CD14-positive monocyte (primary cell): ENCODE results near the gene GRID2. TPM values are rescaled to one million over a fixed set of nuclear protein-coding genes. Genes with fewer than 3 reads are reported as not detected.

Experiments
- DNase-seq, 3 donors: peaks; one replicate each; pipeline ENCODE4 v3.0.0-alpha.2; 2011 to 2022
- H2AFZ ChIP-seq: 2 replicates; pipeline ENCODE4 v1.6.0; 2012; ENCODE audit warnings: mild to moderate bottlenecking, low read depth, low read length, inconsistent platforms; ENCODE audit not compliant: insufficient read depth, poor library complexity, severe bottlenecking
- H3K27ac ChIP-seq, 2 donors: 1 replicate in 1 of 2; 2 replicates in 1 of 2; pipeline ENCODE4 v1.5.1; 2012 to 2013; ENCODE audit warnings: low read length in 2 of 2, control low read depth in 1 of 2, inconsistent platforms in 1 of 2, low read depth in 1 of 2, mild to moderate bottlenecking in 1 of 2
- H3K27me3 ChIP-seq, 2 donors: one replicate each; pipeline versions ENCODE4 v1.6.0 to v1.6.1; 2011 to 2013; ENCODE audit warnings: low read length in 2 of 2; ENCODE audit not compliant: control insufficient read depth in 2 of 2, insufficient read depth in 2 of 2
- H3K36me3 ChIP-seq, 2 donors: replicated peaks in 1 of 2; 1 replicate in 1 of 2; 2 replicates in 1 of 2; pipeline versions ENCODE4 v1.5.1 to v1.6.1; 2012 to 2013; ENCODE audit warnings: low read length in 2 of 2, control low read depth in 1 of 2, inconsistent platforms in 1 of 2, mild to moderate bottlenecking in 1 of 2; ENCODE audit not compliant: insufficient read depth in 2 of 2, control insufficient read depth in 1 of 2
- H3K4me1 ChIP-seq, 2 donors: 1 replicate in 1 of 2; 2 replicates in 1 of 2; pipeline versions ENCODE4 v1.5.1 to v1.6.1; 2012 to 2013; ENCODE audit warnings: low read length in 2 of 2, control low read depth in 1 of 2, inconsistent platforms in 1 of 2, mild to moderate bottlenecking in 1 of 2, moderate library complexity in 1 of 2; ENCODE audit not compliant: insufficient read depth in 2 of 2, control insufficient read depth in 1 of 2
- H3K4me2 ChIP-seq: replicated peaks from 2 replicates; pipeline ENCODE3; 2012; ENCODE audit warnings: low read length, moderate library complexity, mild to moderate bottlenecking; ENCODE audit not compliant: poor library complexity, severe bottlenecking; ENCODE audit errors: extremely low read depth
- H3K4me3 ChIP-seq, 3 experiments: fragments of 200-600 bp in 1 of 3; sonication (generic) in 1 of 3; replicated peaks in 1 of 3; 1 replicate in 2 of 3; 2 replicates in 1 of 3; pipeline ENCODE4 v1.5.1; 2011 to 2013; ENCODE audit warnings: low read length in 3 of 3, mild to moderate bottlenecking in 3 of 3, control low read depth in 2 of 3, low read depth in 2 of 3, inconsistent platforms in 1 of 3, moderate library complexity in 1 of 3
- H3K79me2 ChIP-seq: 2 replicates; pipeline ENCODE4 v1.6.0; 2012; ENCODE audit warnings: mild to moderate bottlenecking, control low read depth, inconsistent platforms, low read length, moderate library complexity; ENCODE audit not compliant: insufficient read depth
- H3K9ac ChIP-seq: 2 replicates; pipeline ENCODE4 v1.6.0; 2017; ENCODE audit warnings: low read length, mild to moderate bottlenecking; ENCODE audit not compliant: insufficient read depth, poor library complexity, severe bottlenecking
- H3K9me3 ChIP-seq, 2 donors: replicated peaks in 1 of 2; 1 replicate in 1 of 2; 2 replicates in 1 of 2; pipeline versions ENCODE4 v1.5.1 to v1.6.1; 2012 to 2013; ENCODE audit warnings: low read length in 2 of 2, control low read depth in 1 of 2; ENCODE audit not compliant: control insufficient read depth in 1 of 2, insufficient read depth in 1 of 2
- H4K20me1 ChIP-seq: 2 replicates; pipeline ENCODE4 v1.6.0; 2012; ENCODE audit warnings: mild to moderate bottlenecking, low read length, control low read depth, moderate library complexity; ENCODE audit not compliant: insufficient read depth
- H3K27ac Mint-ChIP-seq, 7 donors: one replicate each; pipeline ENCODE4 v1.8.0; 2020; ENCODE audit warnings: mild to moderate bottlenecking in 7 of 7, mixed read lengths in 7 of 7, moderate library complexity in 6 of 7, inconsistent platforms in 2 of 7
- H3K27me3 Mint-ChIP-seq, 3 donors: one replicate each; pipeline ENCODE4 v1.8.0; 2021 to 2022; ENCODE audit warnings: low read depth in 3 of 3, mild to moderate bottlenecking in 3 of 3, mixed read lengths in 3 of 3, moderate library complexity in 3 of 3, inconsistent platforms in 1 of 3
- H3K36me3 Mint-ChIP-seq, 2 donors: one replicate each; pipeline ENCODE4 v1.8.0; 2020; ENCODE audit warnings: mixed read lengths in 2 of 2, inconsistent platforms in 1 of 2, mild to moderate bottlenecking in 1 of 2
- H3K4me1 Mint-ChIP-seq: one replicate; pipeline ENCODE4 v1.8.0; 2020; ENCODE audit warnings: mild to moderate bottlenecking, mixed read lengths
- H3K4me3 Mint-ChIP-seq, 2 donors: one replicate each; pipeline ENCODE4 v1.8.0; 2020; ENCODE audit warnings: mild to moderate bottlenecking in 2 of 2, mixed read lengths in 2 of 2, moderate library complexity in 1 of 2
- H3K9me3 Mint-ChIP-seq, 7 donors: one replicate each; pipeline ENCODE4 v1.8.0; 2020 to 2022; ENCODE audit warnings: mixed read lengths in 7 of 7, mild to moderate bottlenecking in 6 of 7, moderate library complexity in 6 of 7, inconsistent platforms in 2 of 7
- CTCF ChIP-seq: fragments of 200-600 bp; IDR thresholded peaks from one replicate; pipeline ENCODE4 v1.8.0; 2022; ENCODE audit warnings: antibody characterized with exemption, mild to moderate bottlenecking
- WGBS: methylation state at CpG from one replicate; pipeline ENCODE4 v1.1.5; 2013; ENCODE audit warnings: missing lambda C conversion rate; ENCODE audit not compliant: insufficient coverage; 5-methylcytosine and 5-hydroxymethylcytosine counted together
- intact Hi-C, 2 donors: fragments of 100-400 bp; cut with micrococcal nuclease; formaldehyde crosslinking; loops; one replicate each; pipeline versions ENCODE4 v1.15.0 to v1.15.1; 2023
- polyA plus RNA-seq, 3 donors: library from polyadenylated mRNA; depleted of rRNA in 1 of 3; unstranded in 2 of 3; stranded (reverse) in 1 of 3; fragments of 300-500 nt in 2 of 3; fragments of >200 nt in 1 of 3; fragmentation: Illumina TruSeq in 2 of 3; gene quantifications; 1 replicate in 2 of 3; 2 replicates in 1 of 3; pipeline ENCODE4 v1.2.3, GENCODE V29; 2012 to 2021

GRID2 gene
- polyA plus RNA-seq, 3 donors = not detected

DNA sequence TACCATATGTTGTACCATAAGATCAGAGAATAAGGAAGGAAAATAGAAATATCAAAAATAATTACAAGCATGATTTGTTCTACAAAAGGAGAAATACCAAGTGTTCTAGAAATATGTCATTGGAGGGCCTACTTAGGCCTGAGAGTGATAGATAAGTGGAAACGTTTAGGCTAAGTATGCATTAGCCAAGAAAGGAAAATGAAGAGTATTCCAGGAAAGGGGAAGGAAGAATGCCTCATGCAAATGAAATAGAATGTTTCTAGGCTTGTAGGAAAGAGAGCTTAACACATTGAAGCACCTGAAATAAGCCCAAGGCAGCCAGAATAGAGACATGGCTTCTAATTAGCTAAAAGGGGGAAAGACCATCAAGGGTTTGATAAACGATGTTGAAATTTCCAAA is 929.1 kb downstream of the GRID2 start:
- Histone ChIP-seq H3K9me3 (no peaks in the 10 kb centered on the region), H4K20me1 (no peaks in the 10 kb centered on the region), H3K27ac (no peak overlapping the region), H3K36me3 (no peaks in the 10 kb centered on the region), H3K79me2 (no peaks in the 10 kb centered on the region), H3K4me3 (no peak overlapping the region), H3K4me1 (no peaks in the 10 kb centered on the region), H3K27me3 (no peaks in the 10 kb centered on the region), H3K9ac (no peak overlapping the region), H3K4me2 (no peak overlapping the region), H2AFZ (no peak overlapping the region)
- intact Hi-C loops = no loop called here
- no peaks in the 10 kb centered on the region for H3K27me3 Mint-ChIP-seq
- no peaks in the 10 kb centered on the region for H3K4me1 Mint-ChIP-seq
- no peaks in the 10 kb centered on the region for H3K36me3 Mint-ChIP-seq
- H3K4me3 Mint-ChIP-seq = no peak overlapping the region
- no peak for DNase-seq
- TF ChIP-seq CTCF = no peak
- peaks cover 0 to 3% (median under 1%) of the 10 kb centered on the region in 7 donors for H3K9me3 Mint-ChIP-seq
- 25% methylated on average over 1 of the region's 2 CpGs for WGBS
- no peak overlapping the region for H3K27ac Mint-ChIP-seq

DNA sequence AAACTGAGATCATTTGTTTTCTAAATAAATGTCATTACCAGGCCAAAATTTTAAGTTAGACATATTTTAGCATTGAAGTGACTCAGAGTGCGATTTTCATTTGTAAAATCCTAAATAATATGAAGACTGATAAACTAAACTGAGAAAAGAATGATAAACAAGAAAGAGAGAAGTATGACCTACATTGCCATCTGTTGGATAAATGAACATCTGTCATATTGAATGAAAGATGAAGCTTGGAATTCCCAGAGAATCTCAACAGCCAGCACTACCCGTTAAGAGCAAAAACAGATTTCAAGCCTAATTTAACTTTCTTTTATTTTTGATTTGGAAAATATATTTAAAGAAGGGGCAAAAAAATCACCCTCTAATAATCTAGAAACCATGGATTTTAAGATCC is 933.8 kb downstream of the GRID2 start:
- no peak for TF ChIP-seq CTCF
- Mint-ChIP-seq H3K27ac (no peak overlapping the region), H3K4me1 (no peaks in the 10 kb centered on the region), H3K36me3 (no peaks in the 10 kb centered on the region), H3K4me3 (no peak overlapping the region), H3K27me3 (no peaks in the 10 kb centered on the region), H3K9me3 (peaks cover 0 to 2% (median 0%) of the 10 kb centered on the region in 7 donors)
- no peak for DNase-seq
- H4K20me1 ChIP-seq = no peaks in the 10 kb centered on the region
- no peak overlapping the region for H3K27ac ChIP-seq
- H3K79me2 ChIP-seq = no peaks in the 10 kb centered on the region
- no peaks in the 10 kb centered on the region for H3K4me1 ChIP-seq
- no peaks in the 10 kb centered on the region for H3K36me3 ChIP-seq
- no peaks in the 10 kb centered on the region for H3K27me3 ChIP-seq
- H3K4me2 ChIP-seq = no peak overlapping the region
- no peak overlapping the region for H2AFZ ChIP-seq
- H3K9ac ChIP-seq = no peak overlapping the region
- no peaks in the 10 kb centered on the region for H3K9me3 ChIP-seq
- WGBS = no CpG with 5 or more reads among the region's 2 CpGs
- no peak overlapping the region for H3K4me3 ChIP-seq
- intact Hi-C loops = no loop called here
